ENCODE results near the gene UBE2D3. TPM values are rescaled to one million over a fixed set of nuclear protein-coding genes. Genes with fewer than 3 reads are reported as not detected.

The UBE2D3 gene
- total RNA-seq, 1 experiment from 2014 or later = 191 TPM

GRCh38 chr4:102761296-102761701 lies 66.1 kb downstream of the UBE2D3 start:
- no TSS peak for BruUV-seq (replicated peaks)
- CTCF ChIA-PET = interaction anchor here (0.7 kb wide), 1 partner anchor 176 kb away, joined by 3 read pairs; no protein-coding TSS in a partner anchor
- no peak for DNase-seq (ENCODE audit: low read depth, low spot score)

GRCh38 chr4:102760645-102761295 lies 66.6 kb downstream of the UBE2D3 start, which contains the start of gene MANBA:
TSS of gene MANBA (minus strand) at chr4:102760968. CDS start at chr4:102760894, 74 bp downstream.
- POLR2A ChIA-PET = interaction anchor here (1.2 kb wide), 1 partner anchor 18 kb away, joined by 3 read pairs; no protein-coding TSS in a partner anchor
- H3K4me1 ChIP-seq (ENCODE audit: control insufficient read depth, insufficient read depth, low read length) = peaks cover 7% of the 10 kb centered on the region
- no peaks in the 10 kb centered on the region; the same call in 1 of the 2 replicates for H3K36me3 ChIP-seq (ENCODE audit: control insufficient read depth, insufficient read depth, low read length)
- H3K9me3 ChIP-seq (ENCODE audit: control insufficient read depth, insufficient read depth, low read depth, low read length) = no peaks in the 10 kb centered on the region
- intact Hi-C loops (cut with micrococcal nuclease; ENCODE audit: unreplicated experiment) (no loop called here), in situ Hi-C loops (cut with HindIII; ENCODE audit: low pct_unique_long_range_greater_than_20kb, low sequenced_read_pairs) (no loop called here)
- no TSS peak for BruUV-seq (replicated peaks)
- CTCF ChIA-PET = no interaction called here
- peak within 1 kb of the TSS; percentile 78 for H3K27ac ChIP-seq (ENCODE audit: low read length)
- H3K27me3 ChIP-seq (ENCODE audit: control insufficient read depth, insufficient read depth, low read length) = no peaks in the 10 kb centered on the region
- DNase-seq (ENCODE audit: low read depth, low spot score) = no peak
- ATAC-seq = peak; percentile 98
- H3K4me3 ChIP-seq (ENCODE audit: low read depth in 2 of 2, low read length in 2 of 2) = peak within 1 kb of the TSS; percentile 77 to 86
- TF ChIP-seq REST (IDR thresholded peaks at IDR 0.05; ENCODE audit: insufficient read depth in 1 of 2, low read depth in 2 of 2, low read length in 1 of 2) = no peak
- TF ChIP-seq POLR2AphosphoS5 (IDR thresholded peaks at IDR 0.05; ENCODE audit: low read depth, low read length) = peak; percentile 28; the same call in 1 of the 2 replicates
- TF ChIP-seq CTCF (IDR thresholded peaks at IDR 0.05) = no peak
- 0 out of 2 replicates have a peak, but pooled peaks have one; percentile 36 for TF ChIP-seq SIN3A (IDR thresholded peaks at IDR 0.05; ENCODE audit: borderline replicate concordance, insufficient read depth, low read depth, low read length)

More at GRCh38 chr4:102761296-102761701, 66.1 kb downstream of the UBE2D3 start:
- no peaks in the 10 kb centered on the region for H3K9me3 ChIP-seq (ENCODE audit: control insufficient read depth, insufficient read depth, low read depth, low read length)
- POLR2A ChIA-PET = interaction anchor here (1.2 kb wide), 1 partner anchor 18 kb away, joined by 3 read pairs; no protein-coding TSS in a partner anchor
- no peaks in the 10 kb centered on the region for H3K27me3 ChIP-seq (ENCODE audit: control insufficient read depth, insufficient read depth, low read length)
- H3K4me3 ChIP-seq (ENCODE audit: low read depth in 2 of 2, low read length in 2 of 2) = peak overlapping the region; percentile 77 to 86
- peaks cover 7% of the 10 kb centered on the region for H3K4me1 ChIP-seq (ENCODE audit: control insufficient read depth, insufficient read depth, low read length)
- no peaks in the 10 kb centered on the region; the same call in 1 of the 2 replicates for H3K36me3 ChIP-seq (ENCODE audit: control insufficient read depth, insufficient read depth, low read length)
- intact Hi-C loops (cut with micrococcal nuclease; ENCODE audit: unreplicated experiment) = no loop called here
- H3K27ac ChIP-seq (ENCODE audit: low read length) = peak overlapping the region; percentile 78
- TF ChIP-seq REST (IDR thresholded peaks at IDR 0.05; ENCODE audit: insufficient read depth in 1 of 2, low read depth in 2 of 2, low read length in 1 of 2) = no peak
- no peak for TF ChIP-seq SIN3A (IDR thresholded peaks at IDR 0.05; ENCODE audit: borderline replicate concordance, insufficient read depth, low read depth, low read length)
- TF ChIP-seq TCF7L2 (IDR thresholded peaks at IDR 0.05; ENCODE audit: low read depth, low read length) = no peak
- no peak for TF ChIP-seq POLR2AphosphoS5 (IDR thresholded peaks at IDR 0.05; ENCODE audit: low read depth, low read length)
- no peak for TF ChIP-seq CTCF (IDR thresholded peaks at IDR 0.05)
- peak; percentile 32; the same call in 1 of the 2 replicates for ATAC-seq
- in situ Hi-C loops (cut with HindIII; ENCODE audit: low pct_unique_long_range_greater_than_20kb, low sequenced_read_pairs) = no loop called here
